ENCODE data around the gene LGSN. TPM values are rescaled to one million over a fixed set of nuclear protein-coding genes. Genes with fewer than 3 reads are reported as not detected.
"Not testable (repeated sequence)": the region's sequence is repeated elsewhere in the genome, so short reads cannot be mapped to it uniquely, and the experiment has no call there.

LGSN gene
- total RNA-seq (under 1 TPM in 1 of 5 donors, not detected in 4; 0.55 TPM), polyA plus RNA-seq (under 1 TPM in 2 of 3 donors, not detected in 1; 0.03 to 0.06 TPM)
- long read RNA-seq, donor 1, result 0 reads
- long read RNA-seq, donor 2, result 0 reads
- long read RNA-seq, donor 3, result 0 reads
- long read RNA-seq, donor 4, result 0 reads
- long read RNA-seq, donor 5, result 0 reads
- long read RNA-seq, donor 6, result 0 reads
- long read RNA-seq, donor 7, result 0 reads
- long read RNA-seq, donor 8, result 0 reads
- long read RNA-seq, donor 9, result 0 reads
- long read RNA-seq, donor 10, result 0 reads

DNA sequence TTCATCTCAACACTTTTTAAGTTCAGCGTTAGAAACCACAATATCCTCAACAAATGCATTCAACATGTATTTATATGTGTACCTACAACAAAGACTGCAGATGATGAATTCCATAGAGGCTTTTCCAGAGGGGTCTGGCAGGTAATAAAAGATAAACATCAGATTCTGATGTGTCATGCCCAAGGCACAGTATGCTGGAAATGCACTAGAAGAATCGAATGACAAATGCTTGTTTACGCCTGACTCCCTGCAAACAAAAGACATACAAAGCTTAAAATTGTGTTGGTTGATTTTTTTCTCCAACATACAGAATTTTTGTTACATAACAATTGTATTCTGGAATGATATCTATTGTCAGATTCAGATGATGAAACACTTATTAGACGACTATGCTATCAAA, at the start of gene LGSN:
Gene LGSN (minus strand): TSS at position 45 of the 400 bp plus-strand sequence. CDS start 40 bp downstream, at position 5.
- intact Hi-C loops (cut with DNase I; ENCODE audit: low total_unique reads), result no loop called here
- Histone ChIP-seq H3K27me3 (no peaks in the 10 kb centered on the region), H3K27ac (no peak within 1 kb of the TSS), H3K4me3 (no peak within 1 kb of the TSS), H3K36me3 (no peaks in the 10 kb centered on the region), H3K9me3 (no peaks in the 10 kb centered on the region), H3K4me1 (no peaks in the 10 kb centered on the region)
- no peak for DNase-seq
- 83 to 89% (median 85%) methylated on average over 4 of the region's 4 CpGs for WGBS, 5 donors
- TF ChIP-seq EP300 (IDR thresholded peaks at IDR 0.05) (no peak), POLR2AphosphoS5 (IDR thresholded peaks at IDR 0.05) (no peak), CTCF (IDR thresholded peaks at IDR 0.05) (no peak)

- Histone ChIP-seq H3K4me1 (no peaks in the 10 kb centered on the region), H3K9me3 (no peaks in the 10 kb centered on the region), H3K4me3 (no peak overlapping the region), H3K27ac (no peak overlapping the region), H3K27me3 (no peaks in the 10 kb centered on the region), H3K36me3 (no peaks in the 10 kb centered on the region)
- TF ChIP-seq CTCF (IDR thresholded peaks at IDR 0.05) (no peak), POLR2A (IDR thresholded peaks at IDR 0.05) (no peak), POLR2AphosphoS5 (IDR thresholded peaks at IDR 0.05) (no peak), EP300 (IDR thresholded peaks at IDR 0.05) (no peak)
- no peak for DNase-seq
- WGBS, 5 donors, result 65 to 77% (median 69%) methylated on average over 7 of the region's 7 CpGs
- intact Hi-C loops (cut with DNase I; ENCODE audit: low total_unique reads), result no loop called here
These were observed 48.6 kb upstream of the LGSN start for GRCh38 chr6:63368347-63368746.

DNA sequence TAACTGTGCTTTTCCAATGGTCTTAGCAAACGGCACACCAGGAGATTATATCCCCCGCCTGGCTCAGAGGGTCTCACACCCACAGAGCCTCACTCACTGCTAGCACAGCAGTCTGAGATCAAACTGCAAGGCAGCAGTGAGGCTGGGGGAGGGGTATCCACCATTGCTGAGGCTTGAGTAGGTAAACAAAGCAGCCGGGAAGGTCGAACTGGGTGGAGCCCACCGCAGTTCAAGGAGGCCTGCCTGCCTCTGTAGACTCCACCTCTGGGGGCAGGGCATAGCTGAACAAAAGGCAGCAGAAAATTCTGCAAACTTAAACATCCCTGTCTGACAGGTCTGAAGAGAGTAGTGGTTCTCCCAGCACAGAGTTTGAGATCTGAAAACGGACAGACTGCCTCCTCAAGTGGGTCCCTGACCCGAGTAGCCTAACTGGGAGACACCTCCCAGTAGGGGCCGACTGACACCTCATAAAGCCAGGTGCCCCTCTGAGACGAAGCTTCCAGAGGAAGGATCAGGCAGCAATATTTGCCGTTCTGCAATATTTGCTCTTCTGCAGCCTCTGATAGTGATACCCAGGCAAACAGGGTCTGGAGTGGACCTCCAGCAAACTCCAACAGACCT, 42.8 kb upstream of the LGSN start:
- H3K27me3 ChIP-seq; H3K36me3 ChIP-seq; DNase-seq; H3K27ac ChIP-seq; H3K4me1 ChIP-seq; H3K4me3 ChIP-seq; intact Hi-C loops (cut with DNase I; ENCODE audit: low total_unique reads): not testable (repeated sequence)
- peaks cover 0 to 17% (median 0%) of the 10 kb centered on the region in 4 donors for H3K9me3 ChIP-seq
- 62 to 74% (median 66%) methylated on average over 10 of the region's 10 CpGs for WGBS, 5 donors

GRCh38 chr6:63357384-63357783, 37.6 kb upstream of the LGSN start:
- Histone ChIP-seq H3K4me1 (peaks cover 0 to 18% (median 9%) of the 10 kb centered on the region in 4 donors), H3K9me3 (peaks cover 0 to 12% (median 0%) of the 10 kb centered on the region in 4 donors)
- not testable (repeated sequence) for H3K27me3 ChIP-seq, H3K4me3 ChIP-seq, H3K36me3 ChIP-seq, DNase-seq, H3K27ac ChIP-seq
- WGBS, 5 donors, result 87 to 98% (median 91%) methylated on average over 2 to 3 of the region's 3 CpGs
- intact Hi-C loops (cut with DNase I; ENCODE audit: low total_unique reads), result loop anchor here (5.0 kb wide), 1 partner anchor 220 kb away; no protein-coding TSS in a partner anchor

GRCh38 chr6:63355632-63356031, 35.8 kb upstream of the LGSN start:
- H3K4me1 ChIP-seq, result peaks cover 0 to 33% (median 13%) of the 10 kb centered on the region in 4 donors
- no peaks in the 10 kb centered on the region for H3K27me3 ChIP-seq
- H3K9me3 ChIP-seq, result no peaks in the 10 kb centered on the region
- intact Hi-C loops (cut with DNase I; ENCODE audit: low total_unique reads), result loop anchor here (5.0 kb wide), 1 partner anchor 222 kb away; no protein-coding TSS in a partner anchor
- H3K36me3 ChIP-seq, result no peaks in the 10 kb centered on the region
- no peak overlapping the region for H3K27ac ChIP-seq
- H3K4me3 ChIP-seq, result no peak overlapping the region
- DNase-seq, result no peak
- WGBS, 5 donors, result 82 to 94% (median 85%) methylated on average over 4 of the region's 4 CpGs
- TF ChIP-seq POLR2AphosphoS5 (IDR thresholded peaks at IDR 0.05), result no peak
- TF ChIP-seq POLR2A (IDR thresholded peaks at IDR 0.05), result no peak
- no peak for TF ChIP-seq EP300 (IDR thresholded peaks at IDR 0.05)
- no peak for TF ChIP-seq CTCF (IDR thresholded peaks at IDR 0.05)

Data from stomach (tissue), 19 donors.